HFFc6 (cell line): ENCODE data around the gene NBAS. TPM values are rescaled to one million over a fixed set of nuclear protein-coding genes. Genes with fewer than 3 reads are reported as not detected.

ENCODE experiments used
- DNase-seq: peaks from one replicate; pipeline ENCODE4 v3.0.0-alpha.2; 2018
- H3K27ac Mint-ChIP-seq: 2 replicates; pipeline ENCODE4 v1.8.0; 2020; ENCODE audit warnings: mild to moderate bottlenecking, mixed read lengths
- H3K27me3 Mint-ChIP-seq: 2 replicates; pipeline ENCODE4 v1.8.0; 2021; ENCODE audit warnings: mild to moderate bottlenecking, moderate library complexity, mixed read lengths; ENCODE audit not compliant: insufficient read depth
- H3K36me3 Mint-ChIP-seq: 2 replicates; pipeline ENCODE4 v1.8.0; 2021; ENCODE audit warnings: low read depth, mixed read lengths
- H3K4me1 Mint-ChIP-seq: 2 replicates; pipeline ENCODE4 v1.8.0; 2020; ENCODE audit warnings: low read depth, mixed read lengths
- H3K4me3 Mint-ChIP-seq: 2 replicates; pipeline ENCODE4 v1.8.0; 2020; ENCODE audit warnings: mild to moderate bottlenecking, moderate library complexity, mixed read lengths
- H3K9me3 Mint-ChIP-seq: 2 replicates; pipeline ENCODE4 v1.8.0; 2020; ENCODE audit warnings: mild to moderate bottlenecking, mixed read lengths
- total RNA-seq, 6 experiments: library from RNA; stranded (reverse); fragmentation: NEBNext Ultra II Directional; extraction: Animal tissue kit (Norgen Biotek cat#: 25700); gene quantifications; 2 replicates in 1 of 6; 3 replicates in 5 of 6; pipeline ENCODE4 v1.2.3, GENCODE V29; 2021
- TF ChIP-seq, protein P1 (sequence below): fragments of 200-600 bp; sonication (generic); IDR thresholded peaks from 2 replicates; pipeline ENCODE4 v1.5.0; 2021; ENCODE audit warnings: antibody characterized with exemption, mild to moderate bottlenecking

The NBAS gene
- total RNA-seq, 6 experiments from 2014 or later = 43.5 to 54.0 (median 52.2) TPM

DNA sequence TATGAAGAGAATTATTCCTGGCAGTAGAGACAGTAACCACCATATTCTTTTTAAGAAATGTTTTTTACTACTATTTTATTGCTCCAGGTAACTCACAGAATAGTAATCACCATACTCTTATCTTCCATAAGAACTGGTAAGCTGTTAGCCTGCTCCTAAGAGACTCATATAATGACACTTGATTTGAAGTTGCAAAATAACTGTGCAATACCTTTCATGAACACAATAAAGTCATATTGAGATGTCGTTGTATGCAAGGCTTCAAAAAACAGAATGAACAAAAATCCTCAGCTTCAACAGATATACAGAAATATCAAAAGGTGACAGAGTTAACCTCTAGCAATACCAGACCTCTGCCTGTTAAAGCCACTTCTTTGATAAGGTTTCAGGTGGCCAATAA, 360.1 kb downstream of the NBAS start:
- no peak for DNase-seq
- TF ChIP-seq, protein P1, sequence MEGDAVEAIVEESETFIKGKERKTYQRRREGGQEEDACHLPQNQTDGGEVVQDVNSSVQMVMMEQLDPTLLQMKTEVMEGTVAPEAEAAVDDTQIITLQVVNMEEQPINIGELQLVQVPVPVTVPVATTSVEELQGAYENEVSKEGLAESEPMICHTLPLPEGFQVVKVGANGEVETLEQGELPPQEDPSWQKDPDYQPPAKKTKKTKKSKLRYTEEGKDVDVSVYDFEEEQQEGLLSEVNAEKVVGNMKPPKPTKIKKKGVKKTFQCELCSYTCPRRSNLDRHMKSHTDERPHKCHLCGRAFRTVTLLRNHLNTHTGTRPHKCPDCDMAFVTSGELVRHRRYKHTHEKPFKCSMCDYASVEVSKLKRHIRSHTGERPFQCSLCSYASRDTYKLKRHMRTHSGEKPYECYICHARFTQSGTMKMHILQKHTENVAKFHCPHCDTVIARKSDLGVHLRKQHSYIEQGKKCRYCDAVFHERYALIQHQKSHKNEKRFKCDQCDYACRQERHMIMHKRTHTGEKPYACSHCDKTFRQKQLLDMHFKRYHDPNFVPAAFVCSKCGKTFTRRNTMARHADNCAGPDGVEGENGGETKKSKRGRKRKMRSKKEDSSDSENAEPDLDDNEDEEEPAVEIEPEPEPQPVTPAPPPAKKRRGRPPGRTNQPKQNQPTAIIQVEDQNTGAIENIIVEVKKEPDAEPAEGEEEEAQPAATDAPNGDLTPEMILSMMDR = no peak
- H3K9me3 Mint-ChIP-seq = no peaks in the 10 kb centered on the region
- peaks cover 16% of the 10 kb centered on the region for H3K36me3 Mint-ChIP-seq
- no peaks in the 10 kb centered on the region; the same call in 1 of the 2 replicates for H3K4me1 Mint-ChIP-seq
- H3K27ac Mint-ChIP-seq = no peak overlapping the region
- no peaks in the 10 kb centered on the region for H3K27me3 Mint-ChIP-seq
- H3K4me3 Mint-ChIP-seq = no peak overlapping the region

DNA sequence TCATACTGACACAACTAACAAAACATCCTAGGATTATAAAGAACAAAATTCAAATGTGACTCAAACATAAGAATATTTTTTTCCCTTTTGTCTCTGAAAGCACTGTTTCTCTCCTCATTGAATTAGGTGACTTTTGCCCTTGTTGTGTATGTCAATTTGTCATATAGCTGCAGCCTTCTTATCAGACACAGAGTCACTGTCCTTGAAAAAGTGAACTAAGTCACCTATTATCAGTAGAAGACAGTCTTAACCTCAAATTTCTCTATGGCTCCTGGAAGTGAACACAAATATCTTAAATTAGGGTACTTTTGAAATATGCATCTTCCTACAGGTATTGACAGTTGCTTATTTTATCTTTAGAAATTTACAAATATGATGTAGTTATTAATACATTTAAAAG, 360.6 kb downstream of the NBAS start:
- TF ChIP-seq, protein P1 = no peak
- H3K27ac Mint-ChIP-seq = no peak overlapping the region
- H3K36me3 Mint-ChIP-seq = peaks cover 11% of the 10 kb centered on the region; the same call in 1 of the 2 replicates
- no peak for DNase-seq
- no peaks in the 10 kb centered on the region for H3K9me3 Mint-ChIP-seq
- no peaks in the 10 kb centered on the region for H3K27me3 Mint-ChIP-seq
- no peaks in the 10 kb centered on the region; the same call in 1 of the 2 replicates for H3K4me1 Mint-ChIP-seq
- no peak overlapping the region for H3K4me3 Mint-ChIP-seq

DNA sequence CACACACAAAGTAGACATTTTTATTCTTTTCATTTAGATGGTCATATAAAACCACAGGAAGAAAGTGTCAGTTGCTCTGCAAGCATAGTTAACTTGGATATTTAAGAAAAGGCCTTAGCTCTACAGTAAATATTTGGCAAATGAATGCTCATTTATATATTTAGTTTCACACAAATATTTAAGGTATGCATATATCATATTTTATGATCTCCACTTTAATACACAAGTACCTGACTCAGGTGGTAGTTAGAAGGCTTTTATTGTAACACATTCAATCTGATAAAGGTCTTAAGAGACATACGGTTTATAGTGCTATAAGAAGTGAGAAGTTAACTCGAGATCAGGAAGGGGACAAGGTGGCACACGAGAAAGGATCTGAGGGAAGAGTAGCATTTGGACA, 363.1 kb downstream of the NBAS start:
- no peaks in the 10 kb centered on the region for H3K27me3 Mint-ChIP-seq
- no peaks in the 10 kb centered on the region; the same call in 1 of the 2 replicates for H3K4me1 Mint-ChIP-seq

DNA sequence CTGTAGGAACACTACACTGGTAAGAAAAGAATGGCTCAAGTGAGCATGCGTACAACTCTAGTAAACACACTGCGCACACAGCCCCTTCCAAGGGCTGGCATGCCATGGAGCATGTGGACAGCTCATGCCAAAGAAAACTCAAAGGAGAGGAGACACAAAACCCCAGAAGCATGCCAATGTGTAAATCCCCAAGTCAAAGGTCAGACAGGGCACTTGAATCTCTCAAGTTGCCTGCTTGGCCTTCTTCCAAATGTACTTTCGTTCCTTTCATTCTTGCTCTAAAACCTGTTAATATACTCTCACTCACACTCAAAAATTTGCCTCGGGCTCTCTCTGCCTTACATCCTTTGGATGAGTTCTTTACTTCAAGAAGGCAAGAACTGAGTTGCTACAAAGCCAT, 365.3 kb downstream of the NBAS start:
- no peak overlapping the region for H3K4me3 Mint-ChIP-seq
- H3K9me3 Mint-ChIP-seq = no peaks in the 10 kb centered on the region
- no peak for DNase-seq
- H3K36me3 Mint-ChIP-seq = no peaks in the 10 kb centered on the region
- TF ChIP-seq, protein P1 = no peak
- no peaks in the 10 kb centered on the region; the same call in 1 of the 2 replicates for H3K4me1 Mint-ChIP-seq
- H3K27me3 Mint-ChIP-seq = no peaks in the 10 kb centered on the region; the same call in 1 of the 2 replicates
- H3K27ac Mint-ChIP-seq = no peak overlapping the region

More for the DNA sequence above, 363.1 kb downstream of the NBAS start:
- no peak for DNase-seq
- Mint-ChIP-seq H3K27ac (no peak overlapping the region), H3K36me3 (no peaks in the 10 kb centered on the region), H3K9me3 (no peaks in the 10 kb centered on the region), H3K4me3 (no peak overlapping the region)
- TF ChIP-seq, protein P1 = no peak

DNA sequence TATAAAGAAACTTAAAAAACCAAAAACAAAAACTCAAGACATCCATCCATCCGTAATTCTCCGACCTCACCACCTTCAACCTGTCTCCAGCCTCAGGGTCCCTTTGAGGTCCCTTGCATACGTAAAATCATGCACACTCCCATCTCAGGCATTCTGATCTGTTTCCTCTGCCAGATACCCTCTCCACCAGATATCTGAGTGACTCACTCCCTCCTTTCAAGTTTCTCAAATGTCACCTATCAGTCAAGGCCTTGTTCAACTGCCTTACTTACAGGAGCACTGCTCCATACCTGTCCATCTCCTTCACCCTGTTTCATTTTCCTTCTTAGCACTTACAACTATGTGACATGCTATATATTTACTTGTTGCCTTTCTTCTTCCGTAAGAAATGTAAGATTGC, 369.3 kb downstream of the NBAS start:
- no peak for DNase-seq
- Mint-ChIP-seq H3K27me3 (no peaks in the 10 kb centered on the region; the same call in 1 of the 2 replicates), H3K27ac (no peak overlapping the region), H3K9me3 (no peaks in the 10 kb centered on the region), H3K36me3 (peaks cover 7% of the 10 kb centered on the region; the same call in 1 of the 2 replicates), H3K4me1 (no peaks in the 10 kb centered on the region), H3K4me3 (no peak overlapping the region)
- TF ChIP-seq, protein P1 = no peak

DNA sequence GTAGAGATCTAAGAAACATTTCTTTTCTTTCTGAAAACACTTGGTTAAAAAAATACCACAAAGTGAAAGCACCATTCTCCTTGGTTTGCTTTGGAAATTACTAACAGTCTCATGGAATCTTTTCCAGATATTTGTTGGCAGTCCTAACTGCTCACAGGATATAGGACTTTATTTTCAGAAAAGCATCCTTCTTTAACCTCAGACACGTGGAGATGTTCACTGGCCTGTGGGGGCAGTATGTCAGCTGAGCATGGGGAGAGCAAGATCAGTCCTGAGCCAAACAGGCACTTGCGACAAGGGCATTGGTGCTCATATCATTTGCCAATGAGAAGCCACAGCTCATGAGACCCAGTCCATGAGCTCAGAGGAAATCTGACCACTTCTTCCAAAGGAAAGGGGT, 371.9 kb downstream of the NBAS start:
- Mint-ChIP-seq H3K4me1 (no peaks in the 10 kb centered on the region), H3K27me3 (no peaks in the 10 kb centered on the region; the same call in 1 of the 2 replicates), H3K9me3 (no peaks in the 10 kb centered on the region), H3K36me3 (peaks cover 10% of the 10 kb centered on the region; the same call in 1 of the 2 replicates), H3K4me3 (no peak overlapping the region), H3K27ac (no peak overlapping the region)
- TF ChIP-seq, protein P1 = no peak
- no peak for DNase-seq
